SU-DHL-6 (cell line): ENCODE results near the gene SPHKAP.

Experiments used
- CTCF ChIP-seq: fragments of 200-600 bp; sonication (generic); IDR thresholded peaks from one replicate; pipeline ENCODE4 v1.5.1; 2017; ENCODE audit warnings: antibody characterized with exemption, mild to moderate bottlenecking, low read length, moderate library complexity; ENCODE audit not compliant: insufficient read depth, poor library complexity, severe bottlenecking
- EZH2phosphoT487 ChIP-seq: fragments of 200-600 bp; sonication (generic), shearing (Covaris generic); conservative IDR thresholded peaks from 2 replicates; pipeline ENCODE4 v1.6.1; 2018; ENCODE audit warnings: mild to moderate bottlenecking, antibody characterized with exemption, low read length, moderate library complexity, mixed read lengths

- TF ChIP-seq CTCF (no peak), EZH2phosphoT487 (no peak)
These were observed 42.9 kb upstream of the SPHKAP start for GRCh38 chr2:228224410-228224809.
